ENCODE measurements around the gene MATCAP1. TPM values are rescaled to one million over a fixed set of nuclear protein-coding genes. Genes with fewer than 3 reads are reported as not detected.
A peak's percentile ranks its signal among the peaks of the same experiment; 100 is the strongest.

The MATCAP1 gene
- total and polyA plus RNA-seq, 2 donors from 2014 or later = 15.5 to 38.8 TPM

DNA sequence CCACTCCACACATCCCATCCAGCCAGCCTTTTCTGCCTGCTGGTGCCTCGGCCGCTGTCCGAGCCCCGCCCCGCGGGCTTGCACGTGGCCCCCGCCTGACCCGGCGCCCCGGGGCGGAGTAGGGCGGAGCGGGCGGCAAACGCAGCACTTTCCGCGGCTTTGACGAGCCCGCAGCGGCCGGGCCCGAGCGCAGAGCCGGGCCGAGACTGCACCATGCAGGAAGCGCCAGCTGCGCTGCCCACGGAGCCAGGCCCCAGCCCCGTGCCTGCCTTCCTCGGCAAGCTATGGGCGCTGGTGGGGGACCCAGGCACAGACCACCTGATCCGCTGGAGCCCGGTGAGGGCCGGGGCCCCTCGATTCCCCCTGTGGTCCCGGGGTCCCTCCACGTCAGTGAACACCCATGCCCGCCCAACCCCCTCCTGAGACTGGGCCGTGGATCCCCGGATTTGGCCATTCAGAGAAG is 19.1 kb downstream of the MATCAP1 start, which contains the start of gene HSF4:
HSF4 (plus strand) TSS at position 147 of the 463 bp plus-strand sequence; CDS start at position 214, 67 bp downstream.
- Histone ChIP-seq H3K9me3 (ENCODE audit: control insufficient read depth in 2 of 3, insufficient read depth in 1 of 3, low read length in 3 of 3) (no peaks in the 10 kb centered on the region), H3K27ac (ENCODE audit: low read depth in 2 of 2, low read length in 2 of 2) (peak within 1 kb of the TSS in 1 of 2 donors; percentile 51), H3K4me1 (ENCODE audit: control insufficient read depth in 2 of 3, insufficient read depth in 2 of 3, low read depth in 1 of 3, low read length in 3 of 3) (peaks cover 0 to 40% (median 6%) of the 10 kb centered on the region in 3 donors), H3K9ac (ENCODE audit: low read length in 3 of 3) (peak within 1 kb of the TSS in 1 of 3 donors; percentile 16), H3K4me3 (ENCODE audit: low read length in 3 of 3) (peak within 1 kb of the TSS in 2 of 3 donors; percentile 42 to 49), H3K36me3 (ENCODE audit: control insufficient read depth in 2 of 3, insufficient read depth in 3 of 3, low read length in 3 of 3) (no peaks in the 10 kb centered on the region), H3K27me3 (ENCODE audit: control insufficient read depth, insufficient read depth, low read length) (peaks cover 49% of the 10 kb centered on the region)
- intact Hi-C loops (cut with DNase I) = no loop called here
- no peak for FAIRE-seq
- TF ChIP-seq, protein P1, sequence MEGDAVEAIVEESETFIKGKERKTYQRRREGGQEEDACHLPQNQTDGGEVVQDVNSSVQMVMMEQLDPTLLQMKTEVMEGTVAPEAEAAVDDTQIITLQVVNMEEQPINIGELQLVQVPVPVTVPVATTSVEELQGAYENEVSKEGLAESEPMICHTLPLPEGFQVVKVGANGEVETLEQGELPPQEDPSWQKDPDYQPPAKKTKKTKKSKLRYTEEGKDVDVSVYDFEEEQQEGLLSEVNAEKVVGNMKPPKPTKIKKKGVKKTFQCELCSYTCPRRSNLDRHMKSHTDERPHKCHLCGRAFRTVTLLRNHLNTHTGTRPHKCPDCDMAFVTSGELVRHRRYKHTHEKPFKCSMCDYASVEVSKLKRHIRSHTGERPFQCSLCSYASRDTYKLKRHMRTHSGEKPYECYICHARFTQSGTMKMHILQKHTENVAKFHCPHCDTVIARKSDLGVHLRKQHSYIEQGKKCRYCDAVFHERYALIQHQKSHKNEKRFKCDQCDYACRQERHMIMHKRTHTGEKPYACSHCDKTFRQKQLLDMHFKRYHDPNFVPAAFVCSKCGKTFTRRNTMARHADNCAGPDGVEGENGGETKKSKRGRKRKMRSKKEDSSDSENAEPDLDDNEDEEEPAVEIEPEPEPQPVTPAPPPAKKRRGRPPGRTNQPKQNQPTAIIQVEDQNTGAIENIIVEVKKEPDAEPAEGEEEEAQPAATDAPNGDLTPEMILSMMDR (IDR thresholded peaks at IDR 0.05; ENCODE audit: borderline replicate concordance, extremely low read depth, insufficient read depth) = no peak
- DNase-seq = peak in 3 of 5 donors; percentile 8 to 88 (median 59)

DNA sequence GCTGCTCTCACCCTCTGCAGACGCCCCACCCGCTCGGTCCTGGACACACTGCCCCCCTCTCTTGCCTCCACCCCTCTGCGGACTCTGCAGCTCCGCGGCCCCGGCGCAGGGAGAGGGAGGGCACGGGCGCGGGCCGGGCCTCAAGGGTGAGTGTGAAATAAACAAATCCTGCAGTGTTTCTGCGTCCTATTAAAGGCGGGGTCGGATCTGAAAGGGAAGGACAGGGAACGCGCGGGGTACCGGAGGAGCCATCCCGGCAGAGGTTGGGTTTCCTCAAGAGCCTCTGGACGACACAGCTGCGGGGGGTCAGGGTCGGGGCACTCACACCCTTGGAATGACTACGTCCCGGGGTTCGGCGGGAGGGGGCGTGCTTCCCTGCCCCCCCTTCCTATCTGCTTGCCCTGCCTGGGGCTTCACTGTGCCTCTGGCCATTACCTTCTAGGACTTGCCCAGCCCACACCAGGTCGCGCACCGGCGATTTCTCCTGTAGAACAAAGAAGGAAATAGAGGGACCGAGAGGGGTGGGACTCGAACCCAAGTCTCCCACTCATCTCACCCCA is 19.7 kb downstream of the MATCAP1 start:
- intact Hi-C loops (cut with DNase I) = no loop called here
- H3K9ac ChIP-seq (ENCODE audit: low read length in 3 of 3) = no peak overlapping the region
- peaks cover 46% of the 10 kb centered on the region for H3K27me3 ChIP-seq (ENCODE audit: control insufficient read depth, insufficient read depth, low read length)
- DNase-seq = peak in 2 of 5 donors; percentile 74 to 84
- H3K4me1 ChIP-seq (ENCODE audit: control insufficient read depth in 2 of 3, insufficient read depth in 2 of 3, low read depth in 1 of 3, low read length in 3 of 3) = peaks cover 0 to 37% (median 6%) of the 10 kb centered on the region in 3 donors
- FAIRE-seq = no peak
- H3K4me3 ChIP-seq (ENCODE audit: low read length in 3 of 3) = peak overlapping the region in 2 of 3 donors; percentile 42 to 49
- TF ChIP-seq, protein P1 (IDR thresholded peaks at IDR 0.05; ENCODE audit: borderline replicate concordance, extremely low read depth, insufficient read depth) = no peak
- no peaks in the 10 kb centered on the region for H3K36me3 ChIP-seq (ENCODE audit: control insufficient read depth in 2 of 3, insufficient read depth in 3 of 3, low read length in 3 of 3)
- H3K27ac ChIP-seq (ENCODE audit: low read depth in 2 of 2, low read length in 2 of 2) = no peak overlapping the region
- no peaks in the 10 kb centered on the region for H3K9me3 ChIP-seq (ENCODE audit: control insufficient read depth in 2 of 3, insufficient read depth in 1 of 3, low read length in 3 of 3)

DNA sequence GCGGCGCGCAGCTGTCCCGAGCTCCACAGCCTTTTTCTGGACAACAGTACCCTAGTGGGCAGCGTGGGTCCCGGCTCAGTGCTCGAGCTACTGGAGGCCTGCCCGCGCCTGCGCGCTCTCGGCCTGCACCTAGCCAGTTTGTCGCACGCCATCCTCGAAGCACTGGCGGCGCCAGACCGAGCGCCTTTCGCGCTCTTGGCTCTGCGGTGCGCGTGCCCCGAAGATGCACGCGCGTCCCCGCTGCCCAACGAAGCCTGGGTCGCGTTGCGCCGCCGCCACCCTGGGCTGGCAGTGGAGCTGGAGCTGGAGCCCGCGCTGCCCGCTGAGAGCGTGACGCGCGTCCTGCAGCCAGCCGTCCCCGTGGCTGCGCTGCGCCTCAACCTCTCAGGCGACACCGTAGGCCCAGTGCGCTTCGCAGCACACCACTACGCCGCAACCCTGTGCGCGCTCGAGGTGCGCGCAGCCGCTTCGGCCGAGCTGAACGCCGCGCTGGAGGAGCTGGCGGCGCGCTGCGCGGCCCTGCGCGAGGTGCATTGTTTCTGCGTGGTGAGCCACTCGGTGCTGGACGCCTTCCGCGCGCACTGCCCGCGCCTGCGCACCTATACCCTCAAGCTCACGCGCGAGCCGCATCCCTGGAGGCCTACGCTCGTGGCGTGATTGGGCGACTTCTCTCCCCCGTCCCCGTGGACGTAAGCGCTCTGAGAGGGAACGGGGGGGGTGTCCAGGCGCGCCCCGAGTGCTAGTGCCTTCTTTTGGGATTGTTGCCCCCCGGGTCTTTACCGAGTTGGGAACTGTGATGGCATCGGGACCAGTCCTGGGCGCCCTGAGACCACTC is 20.4 kb downstream of the MATCAP1 start:
- Histone ChIP-seq H3K9ac (ENCODE audit: low read length in 3 of 3) (no peak overlapping the region), H3K36me3 (ENCODE audit: control insufficient read depth in 2 of 3, insufficient read depth in 3 of 3, low read length in 3 of 3) (no peaks in the 10 kb centered on the region), H3K9me3 (ENCODE audit: control insufficient read depth in 2 of 3, insufficient read depth in 1 of 3, low read length in 3 of 3) (no peaks in the 10 kb centered on the region), H3K4me3 (ENCODE audit: low read length in 3 of 3) (peak overlapping the region in 2 of 3 donors; percentile 6 to 49), H3K4me1 (ENCODE audit: control insufficient read depth in 2 of 3, insufficient read depth in 2 of 3, low read depth in 1 of 3, low read length in 3 of 3) (peaks cover 0 to 42% (median 6%) of the 10 kb centered on the region in 3 donors), H3K27me3 (ENCODE audit: control insufficient read depth, insufficient read depth, low read length) (peaks cover 47% of the 10 kb centered on the region), H3K27ac (ENCODE audit: low read depth in 2 of 2, low read length in 2 of 2) (peak overlapping the region in 1 of 2 donors; percentile 51)
- FAIRE-seq (no peak), DNase-seq (peak; percentile 57 to 84 (median 60))
- TF ChIP-seq, protein P1 (IDR thresholded peaks at IDR 0.05; ENCODE audit: borderline replicate concordance, extremely low read depth, insufficient read depth) = no peak
- intact Hi-C loops (cut with DNase I) = no loop called here
